SU-DHL-6 (cell line): ENCODE data around the gene PDLIM7.

Source experiments
- H2AFZ ChIP-seq: fragments of 200-600 bp; sonication (generic); 2 replicates; pipeline ENCODE4 v1.6.1; 2014; ENCODE audit warnings: low read depth, mild to moderate bottlenecking, moderate library complexity, mixed read lengths, antibody characterized with exemption, low read length; ENCODE audit not compliant: severe bottlenecking
- H3F3A ChIP-seq: fragments of 200-600 bp; shearing (Covaris generic); 2 replicates; pipeline ENCODE4 v1.6.0; 2016; ENCODE audit warnings: antibody characterized with exemption, mild to moderate bottlenecking; ENCODE audit not compliant: insufficient read depth
- H3K27ac ChIP-seq: fragments of 200-600 bp; sonication (generic); 2 replicates; pipeline ENCODE4 v1.5.1; 2016; ENCODE audit warnings: low read depth, mild to moderate bottlenecking, low read length, moderate library complexity, mixed read lengths
- H3K27me3 ChIP-seq: fragments of 200-600 bp; sonication (generic), shearing (Covaris generic); 2 replicates; pipeline ENCODE4 v1.6.0; 2014; ENCODE audit warnings: mild to moderate bottlenecking, low read length
- H3K36me3 ChIP-seq: fragments of 200-600 bp; sonication (generic); 2 replicates; pipeline ENCODE4 v1.6.1; 2014; ENCODE audit warnings: mild to moderate bottlenecking, low read length, mixed read lengths
- H3K4me2 ChIP-seq: fragments of 300-600, 200-600 bp; shearing (Covaris generic), sonication (generic); 2 replicates; pipeline ENCODE4 v1.6.0; 2014; ENCODE audit warnings: low read length, low read depth, mild to moderate bottlenecking; ENCODE audit not compliant: poor library complexity, severe bottlenecking
- H3K4me3 ChIP-seq: fragments of 200-600 bp; sonication (generic); 2 replicates; pipeline ENCODE4 v1.5.1; 2014; ENCODE audit warnings: antibody characterized with exemption, low read length, mild to moderate bottlenecking, mixed read lengths; ENCODE audit not compliant: insufficient read depth, poor library complexity, severe bottlenecking
- H3K79me2 ChIP-seq: fragments of 200-600 bp; sonication (generic); 2 replicates; pipeline ENCODE4 v1.6.1; 2014; ENCODE audit warnings: mild to moderate bottlenecking, low read length, moderate library complexity; ENCODE audit not compliant: insufficient read depth
- H3K9ac ChIP-seq: fragments of 200-600 bp; sonication (generic); 2 replicates; pipeline ENCODE4 v1.7.0; 2014; ENCODE audit warnings: mild to moderate bottlenecking, low read length
- H3K9me2 ChIP-seq: fragments of 200-600 bp; sonication (generic); replicated peaks from 2 replicates; pipeline ENCODE4 v1.6.1; 2014; ENCODE audit warnings: low read length; ENCODE audit not compliant: insufficient read depth
- H3K9me3 ChIP-seq: fragments of 200-600 bp; sonication (generic); 2 replicates; pipeline ENCODE4 v1.6.1; 2014; ENCODE audit warnings: low read length, mixed read lengths; ENCODE audit not compliant: insufficient read depth
- H4K20me1 ChIP-seq: fragments of 200-600 bp; sonication (generic); 2 replicates; pipeline ENCODE4 v1.6.1; 2014; ENCODE audit warnings: low read depth, mild to moderate bottlenecking, antibody characterized with exemption, low read length, moderate library complexity, mixed read lengths
- CTCF ChIP-seq: fragments of 200-600 bp; sonication (generic); IDR thresholded peaks from one replicate; pipeline ENCODE4 v1.5.1; 2017; ENCODE audit warnings: antibody characterized with exemption, mild to moderate bottlenecking, low read length, moderate library complexity; ENCODE audit not compliant: insufficient read depth, poor library complexity, severe bottlenecking
- EZH2phosphoT487 ChIP-seq: fragments of 200-600 bp; sonication (generic), shearing (Covaris generic); conservative IDR thresholded peaks from 2 replicates; pipeline ENCODE4 v1.6.1; 2018; ENCODE audit warnings: mild to moderate bottlenecking, antibody characterized with exemption, low read length, moderate library complexity, mixed read lengths

PDLIM7 gene

GRCh38 chr5:177496070-177496726, 1.2 kb downstream of the PDLIM7 start:
- TF ChIP-seq CTCF (no peak), EZH2phosphoT487 (no peak)
- Histone ChIP-seq H3K4me2 (peak overlapping the region; percentile 71), H3K27ac (no peak overlapping the region), H4K20me1 (no peaks in the 10 kb centered on the region), H2AFZ (no peak overlapping the region), H3F3A (peaks cover 5% of the 10 kb centered on the region; the same call in 1 of the 2 replicates), H3K36me3 (no peaks in the 10 kb centered on the region), H3K4me3 (peak overlapping the region; percentile 70), H3K9me2 (no peaks in the 10 kb centered on the region), H3K9me3 (no peaks in the 10 kb centered on the region), H3K9ac (peak overlapping the region; percentile 75), H3K79me2 (no peaks in the 10 kb centered on the region), H3K27me3 (no peaks in the 10 kb centered on the region)

- Histone ChIP-seq H3K9me2 (no peaks in the 10 kb centered on the region), H3K27me3 (no peaks in the 10 kb centered on the region), H3K9ac (0 out of 2 replicates have a peak overlapping the region, but pooled peaks have one; percentile 75), H4K20me1 (no peaks in the 10 kb centered on the region), H3F3A (peaks cover 5% of the 10 kb centered on the region; the same call in 1 of the 2 replicates), H3K79me2 (no peaks in the 10 kb centered on the region), H3K4me2 (peak overlapping the region; percentile 71), H3K4me3 (no peak overlapping the region), H3K9me3 (no peaks in the 10 kb centered on the region), H2AFZ (no peak overlapping the region), H3K36me3 (no peaks in the 10 kb centered on the region), H3K27ac (no peak overlapping the region)
- TF ChIP-seq CTCF (no peak), EZH2phosphoT487 (no peak)
Observed at GRCh38 chr5:177495243-177496060, 2.0 kb downstream of the PDLIM7 start.

DNA sequence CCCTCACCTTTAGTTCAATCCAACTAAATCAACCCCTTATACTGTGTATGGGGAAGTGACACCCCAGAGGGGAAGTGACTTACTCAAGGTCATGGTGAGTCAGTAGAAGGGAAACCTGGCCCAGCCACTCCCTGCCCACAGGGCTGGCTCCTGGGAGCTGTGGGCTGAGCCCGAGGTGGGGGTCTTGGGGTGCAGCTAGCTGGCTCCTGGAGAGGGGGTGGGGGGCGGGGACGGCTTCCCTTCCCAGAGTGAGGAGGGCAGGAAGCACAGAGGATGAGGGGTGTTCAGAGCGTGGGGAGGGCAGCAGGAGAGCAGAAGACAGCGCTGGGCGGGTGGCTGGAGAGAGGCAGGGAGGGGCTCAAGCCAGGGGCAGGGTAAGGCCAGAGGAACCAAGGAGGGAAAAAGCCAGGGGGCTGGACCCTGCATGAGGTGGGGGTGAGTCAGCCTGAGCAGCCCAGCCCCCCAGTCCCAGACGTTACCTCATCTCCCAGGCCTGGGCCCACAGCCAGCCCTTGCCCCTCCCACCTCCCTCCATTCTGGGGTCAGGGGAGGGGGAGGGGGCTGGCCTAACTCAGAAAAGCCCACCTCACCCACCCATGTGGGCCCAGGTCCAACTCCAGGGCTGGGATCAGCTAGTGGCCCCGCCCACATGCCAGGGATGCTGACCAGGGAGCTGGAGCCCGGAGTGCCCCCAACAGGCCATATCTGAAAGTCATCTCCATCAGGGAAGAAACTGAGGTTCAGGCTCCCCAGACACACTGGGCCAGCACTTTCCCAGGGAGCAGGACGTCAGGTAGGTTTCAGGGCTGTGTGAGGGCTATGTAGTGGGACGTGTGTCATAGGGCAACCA, 2.8 kb downstream of the PDLIM7 start:
- no peaks in the 10 kb centered on the region for H3K27me3 ChIP-seq
- H3K9ac ChIP-seq: no peak overlapping the region
- no peaks in the 10 kb centered on the region for H3K79me2 ChIP-seq
- H3K36me3 ChIP-seq: no peaks in the 10 kb centered on the region
- no peak for TF ChIP-seq EZH2phosphoT487
- no peak for TF ChIP-seq CTCF
- peak overlapping the region; percentile 47 for H3K27ac ChIP-seq
- H3K4me2 ChIP-seq: no peak overlapping the region
- H3K4me3 ChIP-seq: no peak overlapping the region
- H3F3A ChIP-seq: peaks cover 5% of the 10 kb centered on the region; the same call in 1 of the 2 replicates
- H3K9me2 ChIP-seq: no peaks in the 10 kb centered on the region
- H2AFZ ChIP-seq: no peak overlapping the region
- H3K9me3 ChIP-seq: no peaks in the 10 kb centered on the region
- no peaks in the 10 kb centered on the region for H4K20me1 ChIP-seq
